HCT116 (cell line): Measurements from ENCODE around the gene FAT1. TPM values are rescaled to one million over a fixed set of nuclear protein-coding genes. Genes with fewer than 3 reads are reported as not detected.

Source experiments
- ATAC-seq: fragments of 200-7000 bp; cut with Tn5 transposase; 2 replicates; pipeline ENCODE4 v1.9.1; 2020; ENCODE audit warnings: mild to moderate bottlenecking, moderate library complexity
- BruUV-seq: library from RNA; stranded (reverse); fragments of 400-500 nt; replicated peaks from 2 replicates; lab custom pipeline; 2021; lab: Mats Ljungman, UMichigan
- CTCF ChIA-PET: fragments of 300-600 bp; sonication (Branson Sonifier 250); formaldehyde crosslinking; loops from one replicate; lab custom pipeline; 2021; ENCODE audit warnings: antibody characterized with exemption; lab: Charles Lee
- POLR2A ChIA-PET: fragments of 300-600, 350-600 bp; sonication (Branson Sonifier 250); formaldehyde crosslinking; loops from one replicate; lab custom pipeline; 2021; ENCODE audit warnings: antibody characterized with exemption; lab: Charles Lee
- RAD21 ChIA-PET, 2 experiments: fragments of 300-600 bp; sonication (Branson Sonifier 250); formaldehyde crosslinking; loops; one replicate each; lab custom pipeline; 2023; ENCODE audit warnings: low total read pairs in 2 of 2; ENCODE audit not compliant: uncharacterized antibody in 2 of 2, unreplicated experiment in 2 of 2, low non-redundant PET in 1 of 2; lab: Charles Lee
- DNase-seq: peaks from one replicate; pipeline ENCODE4 v3.0.0-alpha.2; 2010; ENCODE audit warnings: low read depth, low spot score
- H2AFZ ChIP-seq: fragments of 200-600 bp; shearing (Covaris generic), sonication (generic); 2 replicates; pipeline ENCODE4 v1.6.1; 2017; ENCODE audit warnings: low read depth, mixed run types, mixed read lengths, antibody characterized with exemption, low read length; ENCODE audit not compliant: poor library complexity, severe bottlenecking
- H3K27ac ChIP-seq: 2 replicates; pipeline ENCODE4 v1.5.1; 2012; ENCODE audit warnings: low read depth, low read length
- H3K27me3 ChIP-seq: fragments of 200-600 bp; sonication (generic); 2 replicates; pipeline ENCODE4 v1.6.1; 2016; ENCODE audit warnings: mixed run types, low read length, mixed read lengths; ENCODE audit not compliant: insufficient read depth
- H3K36me3 ChIP-seq, 2 experiments: fragments of 200-500 bp in 1 of 2; fragments of 200-600 bp in 1 of 2; sonication (Bioruptor generic) in 1 of 2; sonication (generic) in 1 of 2; 2 replicates each; pipeline versions ENCODE4 v1.5.1 to v1.6.1; 2014 to 2016; ENCODE audit warnings: low read length in 2 of 2, inconsistent platforms in 1 of 2, mixed read lengths in 1 of 2, mixed run types in 1 of 2; ENCODE audit not compliant: insufficient read depth in 2 of 2, control insufficient read depth in 1 of 2
- H3K4me1 ChIP-seq, 2 experiments: fragments of 200-600 bp in 1 of 2; sonication (generic) in 1 of 2; 2 replicates each; pipeline versions ENCODE4 v1.5.1 to v1.6.1; 2012 to 2017; ENCODE audit warnings: low read length in 2 of 2, inconsistent platforms in 1 of 2, mild to moderate bottlenecking in 1 of 2, mixed read lengths in 1 of 2, mixed run types in 1 of 2, moderate library complexity in 1 of 2; ENCODE audit not compliant: insufficient read depth in 2 of 2, control insufficient read depth in 1 of 2
- H3K4me2 ChIP-seq: fragments of 200-600 bp; sonication (generic); 2 replicates; pipeline ENCODE4 v1.6.1; 2017; ENCODE audit warnings: mixed run types, low read length, mixed read lengths
- H3K4me3 ChIP-seq, 2 experiments: fragments of 200-600 bp in 1 of 2; sonication (generic) in 1 of 2; replicated peaks in 1 of 2; 2 replicates each; pipeline ENCODE4 v1.5.1; 2011 to 2016; ENCODE audit warnings: low read length in 2 of 2, control low read depth in 1 of 2, low read depth in 1 of 2, mild to moderate bottlenecking in 1 of 2, mixed read lengths in 1 of 2, mixed run types in 1 of 2
- H3K79me2 ChIP-seq: fragments of 200-600 bp; sonication (generic); 2 replicates; pipeline ENCODE4 v1.6.1; 2017; ENCODE audit warnings: mild to moderate bottlenecking, mixed run types, low read length, moderate library complexity, mixed read lengths; ENCODE audit not compliant: insufficient read depth
- H3K9ac ChIP-seq: fragments of 200-600 bp; sonication (generic); 2 replicates; pipeline ENCODE4 v1.6.1; 2016; ENCODE audit warnings: low read length, mixed read lengths
- H3K9me2 ChIP-seq: fragments of 200-600 bp; sonication (generic), shearing (Covaris generic); 2 replicates; pipeline ENCODE4 v1.6.1; 2017; ENCODE audit warnings: mixed run types, mild to moderate bottlenecking, moderate library complexity; ENCODE audit not compliant: insufficient read depth
- H3K9me3 ChIP-seq, 2 experiments: fragments of 200-500 bp in 1 of 2; fragments of 200-600 bp in 1 of 2; sonication (Bioruptor generic) in 1 of 2; sonication (generic) in 1 of 2; 2 replicates each; pipeline ENCODE4 v1.6.1; 2014 to 2017; ENCODE audit warnings: low read length in 2 of 2, mixed read lengths in 2 of 2, inconsistent platforms in 1 of 2, low read depth in 1 of 2, mild to moderate bottlenecking in 1 of 2, mixed run types in 1 of 2, moderate library complexity in 1 of 2; ENCODE audit not compliant: control insufficient read depth in 1 of 2, insufficient read depth in 1 of 2
- H4K20me1 ChIP-seq: fragments of 200-600 bp; sonication (generic), shearing (Covaris generic); 2 replicates; pipeline ENCODE4 v1.6.1; 2017; ENCODE audit warnings: mixed run types, mild to moderate bottlenecking, moderate library complexity; ENCODE audit not compliant: insufficient read depth
- EGR1 ChIP-seq: IDR thresholded peaks from 2 replicates; pipeline ENCODE4 v1.6.1; 2012; ENCODE audit warnings: low read depth
- ELF1 ChIP-seq: IDR thresholded peaks from 2 replicates; pipeline ENCODE4 v1.6.1; 2012; ENCODE audit warnings: low read depth, borderline replicate concordance
- EZH2 ChIP-seq: fragments of 200-600 bp; sonication (generic); IDR thresholded peaks from 2 replicates; pipeline ENCODE4 v1.6.1; 2017; ENCODE audit warnings: antibody characterized with exemption, mixed run types
- EZH2phosphoT487 ChIP-seq: fragments of 200-600 bp; IDR thresholded peaks from 2 replicates; pipeline ENCODE4 v1.6.1; 2018; ENCODE audit warnings: antibody characterized with exemption, borderline replicate concordance
- FOSL1 ChIP-seq: IDR thresholded peaks from 2 replicates; pipeline ENCODE4 v1.6.1; 2012; ENCODE audit warnings: low read depth
- JUND ChIP-seq: IDR thresholded peaks from 2 replicates; pipeline ENCODE4 v1.6.1; 2012
- POLR2A ChIP-seq: IDR thresholded peaks from 2 replicates; pipeline ENCODE4 v1.7.0; 2011; ENCODE audit warnings: borderline replicate concordance; ENCODE audit not compliant: insufficient read depth, insufficient read length; ENCODE audit errors: extremely low read depth
- POLR2AphosphoS5 ChIP-seq: IDR thresholded peaks from 2 replicates; pipeline ENCODE4 v1.6.1; 2011; ENCODE audit warnings: mild to moderate bottlenecking, low read depth, low read length, moderate library complexity
- RAD21 ChIP-seq: IDR thresholded peaks from 2 replicates; pipeline ENCODE4 v1.6.1; 2012; ENCODE audit warnings: low read depth, mild to moderate bottlenecking
- SIN3A ChIP-seq: IDR thresholded peaks from 2 replicates; pipeline ENCODE4 v1.6.1; 2012; ENCODE audit warnings: low read depth
- SRF ChIP-seq: IDR thresholded peaks from 2 replicates; pipeline ENCODE4 v1.6.1; 2012; ENCODE audit warnings: low read depth
- TCF7L2 ChIP-seq: IDR thresholded peaks from 2 replicates; pipeline ENCODE4 v1.7.0; 2011; ENCODE audit warnings: borderline replicate concordance, inconsistent platforms; ENCODE audit not compliant: insufficient read depth, insufficient read length; ENCODE audit errors: extremely low read depth
- YY1 ChIP-seq: IDR thresholded peaks from 2 replicates; pipeline ENCODE4 v1.6.1; 2011; ENCODE audit warnings: low read length, low read depth, moderate library complexity, mild to moderate bottlenecking; ENCODE audit not compliant: insufficient replicate concordance; ENCODE audit errors: extremely low read depth
- intact Hi-C: fragments of 100-400 bp; cut with micrococcal nuclease; formaldehyde crosslinking; loops from 2 replicates; pipeline ENCODE4 v1.10.0; 2022
- total RNA-seq: library from RNA; stranded (reverse); gene quantifications from one replicate; pipeline ENCODE4 v1.2.1, GENCODE V29; 2021; ENCODE audit not compliant: unreplicated experiment
- TF ChIP-seq, protein P1 (sequence below), 3 experiments: fragments of 200-600 bp in 1 of 3; sonication (generic) in 1 of 3; IDR thresholded peaks in 2 of 3; conservative IDR thresholded peaks in 1 of 3; 2 replicates each; pipeline ENCODE4 v1.5.1; 2012 to 2017; ENCODE audit warnings: low read depth in 2 of 3, low read length in 2 of 3, antibody characterized with exemption in 1 of 3, borderline replicate concordance in 1 of 3, control low read depth in 1 of 3, mild to moderate bottlenecking in 1 of 3, mixed read lengths in 1 of 3, mixed run types in 1 of 3, moderate library complexity in 1 of 3; ENCODE audit not compliant: insufficient read depth in 1 of 3
- TF ChIP-seq, protein P2 (sequence below): IDR thresholded peaks from 2 replicates; pipeline ENCODE4 v1.6.1; 2011; ENCODE audit warnings: mild to moderate bottlenecking, low read length, moderate library complexity; ENCODE audit not compliant: insufficient replicate concordance; ENCODE audit errors: extremely low read depth
- TF ChIP-seq, protein P3 (sequence below): IDR thresholded peaks from 2 replicates; pipeline ENCODE4 v1.6.1; 2012
- TF ChIP-seq, protein P4 (sequence below): IDR thresholded peaks from 2 replicates; pipeline ENCODE4 v1.6.1; 2012
- TF ChIP-seq, protein P5 (sequence below): IDR thresholded peaks from 2 replicates; pipeline ENCODE4 v1.6.1; 2012; ENCODE audit warnings: low read depth

The FAT1 gene
- total RNA-seq, 1 experiment from 2014 or later = 676 TPM

DNA sequence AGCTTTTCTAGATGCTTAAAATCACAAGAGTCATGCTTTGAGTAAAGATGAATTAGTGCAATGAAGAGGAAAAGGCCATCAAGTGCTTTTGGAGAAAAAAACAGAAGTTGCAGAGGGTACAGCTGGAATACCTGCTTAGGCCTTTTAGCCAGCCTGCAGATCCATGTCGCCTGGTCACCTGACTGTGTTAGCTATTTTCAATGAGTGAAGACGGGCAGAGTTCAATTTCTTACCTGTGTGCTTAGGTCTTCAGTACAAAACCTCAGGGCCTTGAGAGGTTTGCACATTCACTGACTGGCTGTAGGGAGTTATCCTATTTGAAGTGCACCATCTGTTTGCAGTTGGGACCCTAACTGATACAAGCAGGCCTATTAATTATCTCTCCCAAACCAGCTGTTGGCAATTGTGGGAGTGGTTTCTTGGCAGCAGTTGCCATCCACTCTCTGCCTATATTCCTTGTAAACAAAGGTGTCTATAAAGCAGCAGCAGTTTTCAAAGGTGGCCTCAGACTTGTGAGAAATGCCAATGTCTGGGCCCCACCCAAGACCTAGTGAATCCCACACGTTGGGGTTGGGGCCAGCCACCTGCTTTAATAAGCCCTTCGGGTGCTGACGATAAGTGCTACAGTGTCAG lies 16.3 kb upstream of the FAT1 start (continued):
- TF ChIP-seq, protein P1, sequence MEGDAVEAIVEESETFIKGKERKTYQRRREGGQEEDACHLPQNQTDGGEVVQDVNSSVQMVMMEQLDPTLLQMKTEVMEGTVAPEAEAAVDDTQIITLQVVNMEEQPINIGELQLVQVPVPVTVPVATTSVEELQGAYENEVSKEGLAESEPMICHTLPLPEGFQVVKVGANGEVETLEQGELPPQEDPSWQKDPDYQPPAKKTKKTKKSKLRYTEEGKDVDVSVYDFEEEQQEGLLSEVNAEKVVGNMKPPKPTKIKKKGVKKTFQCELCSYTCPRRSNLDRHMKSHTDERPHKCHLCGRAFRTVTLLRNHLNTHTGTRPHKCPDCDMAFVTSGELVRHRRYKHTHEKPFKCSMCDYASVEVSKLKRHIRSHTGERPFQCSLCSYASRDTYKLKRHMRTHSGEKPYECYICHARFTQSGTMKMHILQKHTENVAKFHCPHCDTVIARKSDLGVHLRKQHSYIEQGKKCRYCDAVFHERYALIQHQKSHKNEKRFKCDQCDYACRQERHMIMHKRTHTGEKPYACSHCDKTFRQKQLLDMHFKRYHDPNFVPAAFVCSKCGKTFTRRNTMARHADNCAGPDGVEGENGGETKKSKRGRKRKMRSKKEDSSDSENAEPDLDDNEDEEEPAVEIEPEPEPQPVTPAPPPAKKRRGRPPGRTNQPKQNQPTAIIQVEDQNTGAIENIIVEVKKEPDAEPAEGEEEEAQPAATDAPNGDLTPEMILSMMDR (IDR thresholded peaks at IDR 0.05 in 2 of 3, conservative IDR thresholded peaks at IDR 0.05 in 1 of 3; ENCODE audit: borderline replicate concordance in 1 of 3, insufficient read depth in 1 of 3, low read depth in 2 of 3, low read length in 2 of 3) = no peak
- TF ChIP-seq FOSL1 = no peak
- TF ChIP-seq EGR1 = no peak
- no peak for TF ChIP-seq POLR2A
- TF ChIP-seq SIN3A = no peak
- TF ChIP-seq POLR2AphosphoS5 = no peak
- no peak for TF ChIP-seq ELF1
- TF ChIP-seq, protein P2, sequence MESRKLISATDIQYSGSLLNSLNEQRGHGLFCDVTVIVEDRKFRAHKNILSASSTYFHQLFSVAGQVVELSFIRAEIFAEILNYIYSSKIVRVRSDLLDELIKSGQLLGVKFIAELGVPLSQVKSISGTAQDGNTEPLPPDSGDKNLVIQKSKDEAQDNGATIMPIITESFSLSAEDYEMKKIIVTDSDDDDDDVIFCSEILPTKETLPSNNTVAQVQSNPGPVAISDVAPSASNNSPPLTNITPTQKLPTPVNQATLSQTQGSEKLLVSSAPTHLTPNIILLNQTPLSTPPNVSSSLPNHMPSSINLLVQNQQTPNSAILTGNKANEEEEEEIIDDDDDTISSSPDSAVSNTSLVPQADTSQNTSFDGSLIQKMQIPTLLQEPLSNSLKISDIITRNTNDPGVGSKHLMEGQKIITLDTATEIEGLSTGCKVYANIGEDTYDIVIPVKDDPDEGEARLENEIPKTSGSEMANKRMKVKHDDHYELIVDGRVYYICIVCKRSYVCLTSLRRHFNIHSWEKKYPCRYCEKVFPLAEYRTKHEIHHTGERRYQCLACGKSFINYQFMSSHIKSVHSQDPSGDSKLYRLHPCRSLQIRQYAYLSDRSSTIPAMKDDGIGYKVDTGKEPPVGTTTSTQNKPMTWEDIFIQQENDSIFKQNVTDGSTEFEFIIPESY = no peak

DNA sequence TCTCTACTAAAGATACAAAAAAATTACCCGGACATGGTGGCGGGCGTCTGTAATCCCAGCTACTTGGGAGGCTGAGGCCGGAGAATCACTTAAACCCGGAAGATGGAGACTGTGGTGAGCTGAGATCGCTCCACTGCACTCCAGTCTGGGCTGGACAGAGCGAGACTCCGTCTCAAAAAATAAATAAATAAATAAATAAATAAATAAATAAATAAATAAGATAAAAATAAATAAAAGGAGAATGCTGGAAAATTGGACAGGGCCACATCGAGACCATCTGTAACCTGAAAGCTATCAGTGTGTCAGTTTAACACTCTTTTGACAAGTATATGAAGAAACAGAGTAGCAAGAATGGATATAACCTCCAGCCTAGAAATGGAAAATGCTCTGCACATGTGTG lies 15.7 kb upstream of the FAT1 start:
- Histone ChIP-seq H3K9me3 (no peaks in the 10 kb centered on the region), H3K27me3 (no peaks in the 10 kb centered on the region), H3K9ac (no peak overlapping the region), H3K36me3 (no peaks in the 10 kb centered on the region), H3K4me1 (peaks cover 39 to 51% of the 10 kb centered on the region in 2 experiments), H3K4me2 (no peak overlapping the region), H2AFZ (no peak overlapping the region), H3K27ac (no peak overlapping the region), H3K79me2 (no peaks in the 10 kb centered on the region), H4K20me1 (no peaks in the 10 kb centered on the region), H3K9me2 (no peaks in the 10 kb centered on the region), H3K4me3 (no peak overlapping the region)
- ChIA-PET CTCF (no interaction called here), RAD21 (no interaction called here), POLR2A (no interaction called here)
- no peak for DNase-seq
- no peak for ATAC-seq
- intact Hi-C loops = no loop called here
- BruUV-seq = no TSS peak
- no peak for TF ChIP-seq EZH2phosphoT487
- no peak for TF ChIP-seq JUND
- no peak for TF ChIP-seq TCF7L2
- TF ChIP-seq SRF = no peak
- TF ChIP-seq SIN3A = no peak
- TF ChIP-seq, protein P3, sequence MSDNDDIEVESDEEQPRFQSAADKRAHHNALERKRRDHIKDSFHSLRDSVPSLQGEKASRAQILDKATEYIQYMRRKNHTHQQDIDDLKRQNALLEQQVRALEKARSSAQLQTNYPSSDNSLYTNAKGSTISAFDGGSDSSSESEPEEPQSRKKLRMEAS = no peak
- no peak for TF ChIP-seq RAD21
- TF ChIP-seq ELF1 = no peak
- no peak for TF ChIP-seq YY1
- TF ChIP-seq EZH2 = no peak
- no peak for TF ChIP-seq EGR1
- TF ChIP-seq, protein P4, sequence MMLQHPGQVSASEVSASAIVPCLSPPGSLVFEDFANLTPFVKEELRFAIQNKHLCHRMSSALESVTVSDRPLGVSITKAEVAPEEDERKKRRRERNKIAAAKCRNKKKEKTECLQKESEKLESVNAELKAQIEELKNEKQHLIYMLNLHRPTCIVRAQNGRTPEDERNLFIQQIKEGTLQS = no peak
- TF ChIP-seq FOSL1 = no peak
- TF ChIP-seq, protein P5, sequence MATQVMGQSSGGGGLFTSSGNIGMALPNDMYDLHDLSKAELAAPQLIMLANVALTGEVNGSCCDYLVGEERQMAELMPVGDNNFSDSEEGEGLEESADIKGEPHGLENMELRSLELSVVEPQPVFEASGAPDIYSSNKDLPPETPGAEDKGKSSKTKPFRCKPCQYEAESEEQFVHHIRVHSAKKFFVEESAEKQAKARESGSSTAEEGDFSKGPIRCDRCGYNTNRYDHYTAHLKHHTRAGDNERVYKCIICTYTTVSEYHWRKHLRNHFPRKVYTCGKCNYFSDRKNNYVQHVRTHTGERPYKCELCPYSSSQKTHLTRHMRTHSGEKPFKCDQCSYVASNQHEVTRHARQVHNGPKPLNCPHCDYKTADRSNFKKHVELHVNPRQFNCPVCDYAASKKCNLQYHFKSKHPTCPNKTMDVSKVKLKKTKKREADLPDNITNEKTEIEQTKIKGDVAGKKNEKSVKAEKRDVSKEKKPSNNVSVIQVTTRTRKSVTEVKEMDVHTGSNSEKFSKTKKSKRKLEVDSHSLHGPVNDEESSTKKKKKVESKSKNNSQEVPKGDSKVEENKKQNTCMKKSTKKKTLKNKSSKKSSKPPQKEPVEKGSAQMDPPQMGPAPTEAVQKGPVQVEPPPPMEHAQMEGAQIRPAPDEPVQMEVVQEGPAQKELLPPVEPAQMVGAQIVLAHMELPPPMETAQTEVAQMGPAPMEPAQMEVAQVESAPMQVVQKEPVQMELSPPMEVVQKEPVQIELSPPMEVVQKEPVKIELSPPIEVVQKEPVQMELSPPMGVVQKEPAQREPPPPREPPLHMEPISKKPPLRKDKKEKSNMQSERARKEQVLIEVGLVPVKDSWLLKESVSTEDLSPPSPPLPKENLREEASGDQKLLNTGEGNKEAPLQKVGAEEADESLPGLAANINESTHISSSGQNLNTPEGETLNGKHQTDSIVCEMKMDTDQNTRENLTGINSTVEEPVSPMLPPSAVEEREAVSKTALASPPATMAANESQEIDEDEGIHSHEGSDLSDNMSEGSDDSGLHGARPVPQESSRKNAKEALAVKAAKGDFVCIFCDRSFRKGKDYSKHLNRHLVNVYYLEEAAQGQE = no peak
